Activated CD4-positive, alpha-beta T cell treated with anti-CD3 and anti-CD28 coated beads, Interleukin-2, Interleukin-6, amounts not matched to agents 100 ng/mL and 50 ng/mL, durations not matched to agents 16 hours and 8 hours (primary cell): ENCODE results near the gene WWTR1.
A peak's percentile ranks its signal among the peaks of the same experiment; 100 is the strongest.

Source experiments
- DNase-seq: peaks from one replicate; pipeline ENCODE4 v3.0.0-alpha.2; 2020

Gene WWTR1

DNA sequence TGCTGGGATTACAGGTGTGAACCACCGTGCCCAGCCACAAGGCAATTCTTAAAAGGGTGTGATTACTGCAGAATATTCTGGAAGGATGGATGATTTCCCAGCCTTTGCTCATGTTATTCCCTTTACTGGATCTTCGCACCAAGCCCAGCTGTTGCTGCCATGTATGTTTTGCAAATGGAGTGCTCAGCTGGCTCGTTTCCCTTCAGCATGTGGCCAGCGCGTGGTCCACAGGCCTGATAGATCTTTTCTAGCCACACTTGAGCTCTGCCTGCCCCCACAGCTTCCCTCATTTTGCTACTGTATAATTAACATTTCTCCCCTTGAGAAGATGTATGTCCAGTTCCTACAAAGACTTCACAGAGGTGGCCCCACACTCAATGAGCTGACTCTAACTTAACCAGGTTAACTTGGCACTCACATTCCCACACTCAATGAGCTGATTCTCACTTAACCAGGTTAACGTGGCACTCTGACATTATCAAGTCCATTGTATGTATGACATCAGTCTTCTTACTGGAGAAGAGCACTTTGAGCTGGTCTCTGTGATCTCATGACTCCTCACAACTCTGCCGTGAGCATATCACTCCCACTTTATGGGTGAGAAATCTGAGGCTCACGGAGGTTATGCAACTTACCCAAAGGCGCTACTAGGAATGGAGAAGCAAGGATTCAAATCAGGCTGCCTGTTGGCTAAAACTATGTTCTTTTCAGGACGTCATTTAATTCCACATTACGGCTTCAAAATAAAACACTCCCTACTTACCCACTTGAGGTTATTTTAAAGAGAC lies 134.1 kb downstream of the WWTR1 start:
- DNase-seq, result no peak

- DNase-seq, result no peak
Observed at GRCh38 chr3:149519912-149520311, 137.9 kb downstream of the WWTR1 start.

- no peak for DNase-seq
Observed at GRCh38 chr3:149516920-149517319, 140.9 kb downstream of the WWTR1 start.

DNA sequence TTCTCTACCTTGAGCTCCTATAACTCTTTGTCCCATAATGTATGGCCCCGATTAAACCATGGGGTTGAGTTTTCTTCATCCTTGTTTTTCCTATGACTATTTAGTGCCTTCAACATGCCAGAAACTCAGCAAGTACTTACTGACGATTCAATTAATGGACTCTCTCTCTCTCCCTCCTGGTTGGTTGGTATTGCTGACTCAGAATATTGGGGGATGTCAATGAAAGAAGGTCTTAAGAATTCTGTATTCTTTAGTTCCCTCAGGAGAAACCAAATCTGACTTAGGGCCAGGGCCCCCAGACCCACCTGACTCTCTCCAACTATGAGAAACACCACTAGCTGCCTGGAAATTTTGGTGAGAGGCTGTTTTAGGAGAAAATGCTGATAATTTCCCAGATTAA lies 142.6 kb downstream of the WWTR1 start:
- no peak for DNase-seq

- no peak for DNase-seq
Observed at GRCh38 chr3:149514471-149514870, 143.4 kb downstream of the WWTR1 start.

- peak; percentile 63 for DNase-seq
Observed at GRCh38 chr3:149512073-149512782, 145.6 kb downstream of the WWTR1 start.

DNA sequence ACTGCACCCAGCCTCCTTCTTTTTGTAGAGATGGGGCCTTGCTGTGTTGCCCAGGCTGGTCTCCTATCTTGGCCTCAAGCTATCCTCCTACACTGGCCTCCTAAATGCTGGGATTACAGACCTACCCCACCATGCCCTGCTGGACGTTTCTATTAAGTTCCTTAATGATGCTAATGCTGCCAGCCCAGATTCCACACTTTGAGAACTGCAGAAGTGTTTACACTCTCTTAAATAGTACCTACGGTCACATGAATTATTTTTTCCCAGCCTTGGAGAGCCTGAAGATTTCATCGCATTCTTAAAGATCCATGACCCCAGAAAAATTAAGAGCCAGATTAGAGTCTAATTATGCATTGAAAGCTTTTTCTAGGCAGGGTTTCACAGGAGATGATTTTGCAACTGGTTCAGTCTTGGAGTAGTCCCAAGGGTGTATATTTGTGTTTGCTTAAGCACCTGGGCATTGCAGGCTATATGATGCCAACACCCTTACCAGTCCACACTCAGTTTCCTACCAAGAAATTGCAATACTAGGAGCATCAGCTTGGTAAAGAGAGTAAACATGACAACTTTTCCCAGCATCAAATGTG lies 146.7 kb downstream of the WWTR1 start:
- DNase-seq, result no peak

- DNase-seq, result no peak
Observed at GRCh38 chr3:149510480-149510879, 147.3 kb downstream of the WWTR1 start.

- no peak for DNase-seq
Observed at GRCh38 chr3:149509526-149509925, 148.3 kb downstream of the WWTR1 start.

DNA sequence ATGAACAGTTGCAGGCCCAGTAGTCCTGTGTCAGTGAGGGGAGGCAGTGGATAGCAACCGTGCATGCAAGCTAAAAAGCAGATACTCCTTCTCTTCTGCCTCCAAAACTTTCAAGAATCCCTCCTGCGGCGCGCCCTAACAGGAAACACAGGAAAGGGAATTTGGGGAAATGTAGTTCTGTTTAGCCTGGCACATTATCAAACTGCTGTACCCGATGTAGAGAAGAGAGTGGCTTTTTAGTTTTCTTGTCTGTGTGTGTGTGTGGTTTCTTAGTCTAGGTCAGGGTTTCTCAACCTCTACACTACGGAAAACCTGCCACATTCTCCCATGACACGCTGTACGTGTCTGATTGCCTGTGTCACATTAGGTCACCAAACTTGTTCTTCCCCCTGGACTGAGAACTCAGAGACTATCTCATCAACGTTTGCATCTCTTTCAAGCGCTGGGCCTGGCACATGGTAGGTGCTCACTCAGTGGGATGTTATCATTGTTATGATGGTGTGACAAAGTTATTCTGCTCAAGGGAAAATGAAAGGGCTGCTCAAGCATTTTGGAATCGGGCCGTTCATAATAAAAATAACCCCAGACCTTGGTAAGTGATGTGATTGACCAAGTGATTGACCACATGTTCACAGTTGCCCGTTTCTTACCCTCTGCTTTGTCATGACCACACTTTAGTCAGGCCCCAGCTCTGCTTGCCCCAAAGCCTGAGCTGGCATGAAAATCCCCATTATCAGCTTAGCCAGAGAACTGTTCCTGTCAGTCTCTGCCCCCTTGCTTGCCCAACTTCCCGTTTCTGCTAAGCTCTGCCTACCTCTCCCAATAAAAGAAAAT lies 150.1 kb downstream of the WWTR1 start:
- peak; percentile 42 for DNase-seq

- no peak for DNase-seq
Observed at GRCh38 chr3:149506965-149507364, 150.9 kb downstream of the WWTR1 start.

DNA sequence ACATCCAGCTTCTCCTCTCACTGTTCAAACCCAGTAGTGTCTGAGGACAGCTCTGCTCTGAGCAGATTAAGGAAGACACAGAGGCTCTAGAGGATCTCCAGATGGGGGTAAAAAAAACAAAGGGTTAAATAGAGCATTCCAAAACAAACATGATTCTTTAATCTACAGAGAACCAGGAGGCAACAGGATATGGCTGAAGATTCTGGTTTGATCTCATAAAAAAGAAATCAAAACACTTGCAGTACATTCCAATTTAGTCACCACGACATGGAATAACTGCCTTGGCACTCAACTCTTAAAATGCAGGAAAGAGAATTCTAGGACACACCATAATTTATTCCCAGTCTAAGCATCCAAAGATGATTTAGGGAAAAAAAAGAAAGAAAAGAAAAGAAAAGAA lies 151.3 kb downstream of the WWTR1 start:
- DNase-seq, result no peak

- no peak for DNase-seq
Observed at GRCh38 chr3:149502438-149502837, 155.4 kb downstream of the WWTR1 start.

GRCh38 chr3:149501524-149501923 lies 156.3 kb downstream of the WWTR1 start:
- no peak for DNase-seq

GRCh38 chr3:149497966-149498670 lies 159.7 kb downstream of the WWTR1 start:
- no peak for DNase-seq

- no peak for DNase-seq
Observed at GRCh38 chr3:149496891-149497290, 160.9 kb downstream of the WWTR1 start.

GRCh38 chr3:149495581-149496125 lies 162.2 kb downstream of the WWTR1 start:
- no peak for DNase-seq

- no peak for DNase-seq
Observed at GRCh38 chr3:149494759-149495580, 162.9 kb downstream of the WWTR1 start.

GRCh38 chr3:149494022-149494758 lies 163.6 kb downstream of the WWTR1 start:
- DNase-seq, result peak; percentile 60

DNA sequence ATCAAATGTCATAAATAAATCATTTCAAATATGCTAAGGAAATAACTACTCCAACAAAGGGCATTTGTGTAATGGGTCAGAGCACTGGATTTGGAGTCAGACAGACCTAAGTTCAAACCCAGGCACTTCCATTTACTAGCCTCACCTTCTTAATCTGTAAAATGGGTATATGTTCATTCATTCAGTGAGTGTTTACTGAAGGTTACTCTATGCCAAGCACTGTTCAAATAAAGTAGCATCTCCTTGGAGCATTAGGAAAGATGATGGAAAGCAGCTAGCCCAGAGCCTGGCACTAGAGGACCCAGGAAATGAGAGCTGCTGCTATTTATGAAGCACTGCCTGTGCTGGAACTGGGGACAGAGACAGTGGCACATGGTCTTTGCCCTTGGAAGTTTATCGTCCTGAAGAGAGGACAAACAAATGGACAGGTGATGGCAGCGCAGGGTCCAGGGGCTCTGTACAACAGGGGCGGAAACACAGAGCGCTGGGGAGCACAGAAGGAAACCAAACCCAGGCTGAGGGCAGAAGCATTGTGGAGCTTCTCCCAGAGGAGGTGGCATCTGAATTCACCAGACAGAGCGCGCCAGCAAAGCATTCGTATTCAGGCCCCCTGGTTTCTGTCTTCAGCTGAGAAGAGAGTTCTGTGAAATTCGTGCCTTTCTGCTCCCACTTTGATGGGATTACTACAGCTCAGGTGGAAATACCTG lies 164.4 kb downstream of the WWTR1 start:
- DNase-seq, result no peak
